Endometrium (tissue), 2 donors: ENCODE results near the gene DNA2.
"Not testable (repeated sequence)": the region's sequence is repeated elsewhere in the genome, so short reads cannot be mapped to it uniquely, and the experiment has no call there.

Experiments used
- FAIRE-seq: peaks from 2 replicates; lab custom pipeline; 2012; peaks lifted over from hg19 to GRCh38; lab: Jason Lieb, UNC
- donor health status: control.
- donor health status: control.

DNA2 gene

GRCh38 chr10:68449698-68450097 lies 22.1 kb downstream of the DNA2 start:
- not testable (repeated sequence) for FAIRE-seq

GRCh38 chr10:68446179-68446578 lies 25.6 kb downstream of the DNA2 start:
- FAIRE-seq, result no peak

GRCh38 chr10:68442971-68443370 lies 28.8 kb downstream of the DNA2 start:
- FAIRE-seq, result no peak

- no peak for FAIRE-seq
Measured at GRCh38 chr10:68440898-68441297, 30.9 kb downstream of the DNA2 start.

GRCh38 chr10:68435803-68436202 lies 36.0 kb downstream of the DNA2 start:
- no peak for FAIRE-seq

- FAIRE-seq, result no peak
Measured at GRCh38 chr10:68434657-68435056, 37.1 kb downstream of the DNA2 start.

GRCh38 chr10:68428396-68429104 lies 43.2 kb downstream of the DNA2 start:
- FAIRE-seq, result no peak

GRCh38 chr10:68424454-68425014 lies 47.2 kb downstream of the DNA2 start:
- FAIRE-seq, result no peak

- no peak for FAIRE-seq
Measured at GRCh38 chr10:68423522-68423921, 48.3 kb downstream of the DNA2 start.

- no peak for FAIRE-seq
Measured at GRCh38 chr10:68419376-68419775, 52.4 kb downstream of the DNA2 start.

- FAIRE-seq, result no peak
Measured at GRCh38 chr10:68408898-68409518, 62.8 kb downstream of the DNA2 start.

- no peak for FAIRE-seq
Measured at GRCh38 chr10:68406815-68407548, 64.8 kb downstream of the DNA2 start, which contains the start of gene RUFY2. TSS of gene RUFY2 (minus strand) at chr10:68407277. CDS start at chr10:68407189, 88 bp downstream.

GRCh38 chr10:68406111-68406814 lies 65.5 kb downstream of the DNA2 start:
- FAIRE-seq, result no peak

- FAIRE-seq, result no peak
Measured at GRCh38 chr10:68403701-68404100, 68.1 kb downstream of the DNA2 start.

- FAIRE-seq, result no peak
Measured at GRCh38 chr10:68402276-68402675, 69.5 kb downstream of the DNA2 start.

- no peak for FAIRE-seq
Measured at GRCh38 chr10:68397005-68397404, 74.8 kb downstream of the DNA2 start.

- no peak for FAIRE-seq
Measured at GRCh38 chr10:68385740-68386139, 86.0 kb downstream of the DNA2 start.

- no peak for FAIRE-seq
Measured at GRCh38 chr10:68371604-68372003, 100.2 kb downstream of the DNA2 start.

GRCh38 chr10:68367121-68367520 lies 104.7 kb downstream of the DNA2 start:
- no peak for FAIRE-seq

GRCh38 chr10:68366600-68366999 lies 105.2 kb downstream of the DNA2 start:
- no peak for FAIRE-seq

- FAIRE-seq, result no peak
Measured at GRCh38 chr10:68365611-68366010, 106.2 kb downstream of the DNA2 start.
